Calu3 (cell line): ENCODE measurements around the gene UBAP2L. TPM values are rescaled to one million over a fixed set of nuclear protein-coding genes. Genes with fewer than 3 reads are reported as not detected.

Source experiments
- Bru-seq: library from RNA; stranded (reverse); fragments of 400-500 nt; gene quantifications from one replicate; lab custom pipeline; 2021; lab: Mats Ljungman, UMichigan
- BruChase-seq, 2 experiments: library from RNA; stranded (reverse); fragments of 400-500 nt; gene quantifications; one replicate each; lab custom pipeline; 2021; lab: Mats Ljungman, UMichigan
- BruUV-seq: library from RNA; stranded (reverse); fragments of 400-500 nt; replicated peaks from 2 replicates; lab custom pipeline; 2021; lab: Mats Ljungman, UMichigan
- CTCF ChIA-PET: fragments of 300-600 bp; sonication (Branson Sonifier 250); formaldehyde crosslinking; loops from one replicate; lab custom pipeline; 2022; ENCODE audit warnings: antibody characterized with exemption; lab: Charles Lee
- DNase-seq: peaks from one replicate; pipeline ENCODE4 v3.0.0; 2022
- H3K27ac Mint-ChIP-seq: one replicate; pipeline ENCODE4 v1.8.0; 2022; ENCODE audit warnings: mixed read lengths; ENCODE audit not compliant: unreplicated experiment
- H3K27me3 Mint-ChIP-seq: one replicate; pipeline ENCODE4 v1.8.0; 2022; ENCODE audit warnings: mixed read lengths; ENCODE audit not compliant: unreplicated experiment
- H3K36me3 Mint-ChIP-seq: one replicate; pipeline ENCODE4 v1.8.0; 2022; ENCODE audit warnings: mild to moderate bottlenecking, moderate library complexity, mixed read lengths; ENCODE audit not compliant: insufficient read depth, unreplicated experiment
- H3K4me1 Mint-ChIP-seq: one replicate; pipeline ENCODE4 v1.8.0; 2022; ENCODE audit warnings: mild to moderate bottlenecking, low read depth, mixed read lengths; ENCODE audit not compliant: unreplicated experiment
- H3K4me3 Mint-ChIP-seq: one replicate; pipeline ENCODE4 v1.8.0; 2022; ENCODE audit warnings: mild to moderate bottlenecking, low read depth, moderate library complexity, mixed read lengths; ENCODE audit not compliant: unreplicated experiment
- H3K9me3 Mint-ChIP-seq: one replicate; pipeline ENCODE4 v1.8.0; 2022; ENCODE audit warnings: low read depth, mixed read lengths; ENCODE audit not compliant: unreplicated experiment
- CTCF ChIP-seq: fragments of 200-600 bp; IDR thresholded peaks from one replicate; pipeline ENCODE4 v1.8.0; 2022; ENCODE audit warnings: antibody characterized with exemption; ENCODE audit not compliant: unreplicated experiment
- intact Hi-C: fragments of 100-400 bp; cut with micrococcal nuclease; formaldehyde crosslinking; loops from one replicate; pipeline ENCODE4 v1.10.0; 2022; ENCODE audit not compliant: unreplicated experiment
- long read RNA-seq: library from polyadenylated mRNA; stranded (forward); transcript quantifications from one replicate; pipeline ENCODE4 v2.0.0, GENCODE V29; 2022
- total RNA-seq: library from RNA; stranded (reverse); gene quantifications from 2 replicates; pipeline ENCODE4 v1.2.3, GENCODE V29; 2022

The UBAP2L gene
- total RNA-seq (245 and 250 TPM in 2 replicates), Bru-seq, nascent RNA (percentile 97 among the genes with signal in this experiment), BruChase-seq, experiment 1, labeled RNA remaining after a 6-hour chase (percentile 94 among the genes with signal in this experiment), BruChase-seq, experiment 2, labeled RNA remaining after a 2-hour chase (percentile 93 among the genes with signal in this experiment)
- long read RNA-seq, transcript UBAP2L-207 (27 exons, 3,988 nt), result major isoform, 9 of 139 reads
- long read RNA-seq, partial matches to known transcripts, result 28 of 139 reads
- long read RNA-seq, other reads (novel, unspliced or antisense), result 97 of 139 reads

GRCh38 chr1:154220071-154220969, at the start of gene UBAP2L:
Gene UBAP2L, plus strand, starts transcription at chr1:154220955. Its CDS starts 4,169 bp downstream, at chr1:154225124.
- CTCF ChIA-PET, result interaction anchor here (0.5 to 1.0 kb wide), 5 partner anchors 16 to 1060 kb away, joined by 3 to 7 read pairs (median 4); no protein-coding TSS in a partner anchor
- H3K36me3 Mint-ChIP-seq, result peaks cover 71% of the 10 kb centered on the region
- H3K4me3 Mint-ChIP-seq, result peak within 1 kb of the TSS; percentile 80
- peak; percentile 99 for DNase-seq
- no TSS peak for BruUV-seq
- intact Hi-C loops, result no loop called here
- peak within 1 kb of the TSS; percentile 88 for H3K27ac Mint-ChIP-seq
- TF ChIP-seq CTCF, result no peak
- peaks cover 35% of the 10 kb centered on the region for H3K4me1 Mint-ChIP-seq
- no peaks in the 10 kb centered on the region for H3K27me3 Mint-ChIP-seq
- H3K9me3 Mint-ChIP-seq, result no peaks in the 10 kb centered on the region

GRCh38 chr1:154171223-154171583, 49.6 kb upstream of the UBAP2L start:
- BruUV-seq, result no TSS peak
- CTCF ChIA-PET, result no interaction called here
- Mint-ChIP-seq H3K4me3 (no peak overlapping the region), H3K27ac (no peak overlapping the region), H3K4me1 (peaks cover 4% of the 10 kb centered on the region), H3K9me3 (no peaks in the 10 kb centered on the region), H3K27me3 (no peaks in the 10 kb centered on the region), H3K36me3 (peaks cover 82% of the 10 kb centered on the region)
- no peak for DNase-seq
- TF ChIP-seq CTCF, result no peak
- intact Hi-C loops, result no loop called here

GRCh38 chr1:154171880-154172279, 48.9 kb upstream of the UBAP2L start:
- H3K4me1 Mint-ChIP-seq, result peaks cover 11% of the 10 kb centered on the region
- CTCF ChIA-PET, result no interaction called here
- peaks cover 83% of the 10 kb centered on the region for H3K36me3 Mint-ChIP-seq
- no peaks in the 10 kb centered on the region for H3K27me3 Mint-ChIP-seq
- H3K27ac Mint-ChIP-seq, result peak overlapping the region; percentile 45
- no peak for DNase-seq
- intact Hi-C loops, result no loop called here
- BruUV-seq, result no TSS peak
- TF ChIP-seq CTCF, result no peak
- H3K4me3 Mint-ChIP-seq, result no peak overlapping the region
- H3K9me3 Mint-ChIP-seq, result no peaks in the 10 kb centered on the region

GRCh38 chr1:154174654-154175053, 46.1 kb upstream of the UBAP2L start:
- CTCF ChIA-PET, result no interaction called here
- no peak for DNase-seq
- no peak for TF ChIP-seq CTCF
- Mint-ChIP-seq H3K4me3 (no peak overlapping the region), H3K36me3 (peaks cover 83% of the 10 kb centered on the region), H3K9me3 (no peaks in the 10 kb centered on the region), H3K27me3 (no peaks in the 10 kb centered on the region), H3K4me1 (peaks cover 38% of the 10 kb centered on the region), H3K27ac (no peak overlapping the region)
- intact Hi-C loops, result no loop called here
- BruUV-seq, result no TSS peak
